Breast epithelium (tissue), 4 donors: ENCODE results near the gene HCK. TPM values are rescaled to one million over a fixed set of nuclear protein-coding genes. Genes with fewer than 3 reads are reported as not detected.

Experiments
- DNase-seq, 2 donors: peaks; one replicate each; pipeline ENCODE4 v3.0.0-alpha.2; 2019; ENCODE audit warnings: low spot score in 2 of 2
- H3K27ac ChIP-seq, 2 donors: fragments of 200-600 bp; sonication (generic) in 1 of 2; one replicate each; pipeline ENCODE4 v1.5.1; 2016 to 2019; ENCODE audit warnings: mild to moderate bottlenecking in 1 of 2
- H3K27me3 ChIP-seq, 2 donors: fragments of 200-600 bp; sonication (generic) in 1 of 2; one replicate each; pipeline versions ENCODE4 v1.5.1 to v1.6.0; 2017 to 2019; ENCODE audit warnings: control low read depth in 1 of 2, mild to moderate bottlenecking in 1 of 2
- H3K36me3 ChIP-seq: fragments of 200-600 bp; one replicate; pipeline ENCODE4 v1.5.1; 2019
- H3K4me1 ChIP-seq, 2 donors: fragments of 200-600 bp; sonication (generic); one replicate each; pipeline ENCODE4 v1.5.1; 2016 to 2019; ENCODE audit warnings: control low read depth in 1 of 2
- H3K4me3 ChIP-seq, 3 donors: fragments of 200-600 bp; sonication (generic); 1 replicate in 2 of 3; 2 replicates in 1 of 3; pipeline ENCODE4 v1.5.1; 2016 to 2019; ENCODE audit warnings: mild to moderate bottlenecking in 3 of 3, moderate library complexity in 2 of 3
- H3K9me3 ChIP-seq, 2 donors: fragments of 200-600 bp; sonication (generic) in 1 of 2; one replicate each; pipeline ENCODE4 v1.5.1; 2016 to 2019; ENCODE audit warnings: control low read depth in 1 of 2
- POLR2A ChIP-seq: fragments of 450-650 bp; IDR thresholded peaks from one replicate; pipeline ENCODE4 v1.6.1; 2016; ENCODE audit warnings: antibody characterized with exemption, mild to moderate bottlenecking, moderate library complexity
- POLR2AphosphoS5 ChIP-seq, 3 donors: sonication (generic); formaldehyde crosslinking; IDR thresholded peaks; one replicate each; pipeline ENCODE4 v1.6.1; 2017; ENCODE audit warnings: antibody characterized with exemption in 3 of 3
- intact Hi-C: fragments of 100-400 bp; cut with DNase I; formaldehyde crosslinking; loops from one replicate; pipeline ENCODE4 v1.15.1; 2023; ENCODE audit warnings: low total_unique reads
- total RNA-seq, 3 donors: library from RNA; depleted of rRNA; stranded (reverse); fragments of >200 nt; gene quantifications; one replicate each; pipeline ENCODE4 v1.1.0, GENCODE V29; 2016
- TF ChIP-seq, protein P1 (sequence below), 3 donors: fragments of 450-650 bp; IDR thresholded peaks; one replicate each; pipeline ENCODE4 v1.5.1; 2016 to 2017; ENCODE audit warnings: antibody characterized with exemption in 3 of 3, mild to moderate bottlenecking in 3 of 3, moderate library complexity in 3 of 3

HCK gene
- total RNA-seq, result 10 to 100 TPM; 10.2 to 27.4 (median 16.0) TPM

DNA sequence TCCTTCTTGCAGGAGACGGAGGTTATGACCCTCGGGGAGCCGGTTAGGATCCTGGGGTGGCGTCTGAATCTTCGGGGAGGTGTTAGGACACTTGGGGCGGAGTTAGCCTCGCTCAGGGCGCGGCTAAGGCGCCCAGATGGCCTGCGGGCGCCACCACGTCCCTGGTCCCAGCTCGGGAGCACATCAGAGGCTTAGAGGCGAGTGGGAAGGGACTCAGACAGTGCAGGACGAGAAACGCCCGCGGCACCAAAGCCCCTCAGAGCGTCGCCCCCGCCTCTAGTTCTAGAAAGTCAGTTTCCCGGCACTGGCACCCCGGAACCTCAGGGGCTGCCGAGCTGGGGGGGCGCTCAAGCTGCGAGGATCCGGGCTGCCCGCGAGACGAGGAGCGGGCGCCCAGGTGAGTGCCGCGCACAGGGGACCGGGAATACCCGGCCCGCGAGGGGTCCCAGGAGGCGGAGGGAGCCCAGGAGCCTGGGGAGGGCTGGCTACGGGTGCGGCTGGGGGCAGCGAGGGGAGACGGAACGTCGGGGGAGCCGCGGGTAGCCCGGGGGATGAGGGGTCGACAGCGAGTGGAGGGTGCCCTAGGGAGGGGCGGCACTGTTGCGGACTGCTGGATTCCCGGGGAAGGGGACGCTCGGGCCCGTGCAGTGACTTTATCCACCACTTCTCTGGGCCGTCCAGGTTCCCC, at the start of gene HCK:
Gene HCK, plus strand, starts transcription at position 153 of the 688 bp plus-strand sequence.
- no peak within 1 kb of the TSS for H3K27ac ChIP-seq
- no peaks in the 10 kb centered on the region for H3K9me3 ChIP-seq
- H3K4me3 ChIP-seq, result peak within 1 kb of the TSS; percentile 18 to 60 (median 52)
- intact Hi-C loops, result no loop called here
- H3K4me1 ChIP-seq, result no peaks in the 10 kb centered on the region
- no peak for DNase-seq
- H3K27me3 ChIP-seq, result peaks cover 3 to 49% of the 10 kb centered on the region in 2 donors
- H3K36me3 ChIP-seq, result no peaks in the 10 kb centered on the region
- TF ChIP-seq POLR2A, result no peak
- TF ChIP-seq POLR2AphosphoS5 (IDR thresholded peaks at IDR 0.05), result no peak
- TF ChIP-seq, protein P1, sequence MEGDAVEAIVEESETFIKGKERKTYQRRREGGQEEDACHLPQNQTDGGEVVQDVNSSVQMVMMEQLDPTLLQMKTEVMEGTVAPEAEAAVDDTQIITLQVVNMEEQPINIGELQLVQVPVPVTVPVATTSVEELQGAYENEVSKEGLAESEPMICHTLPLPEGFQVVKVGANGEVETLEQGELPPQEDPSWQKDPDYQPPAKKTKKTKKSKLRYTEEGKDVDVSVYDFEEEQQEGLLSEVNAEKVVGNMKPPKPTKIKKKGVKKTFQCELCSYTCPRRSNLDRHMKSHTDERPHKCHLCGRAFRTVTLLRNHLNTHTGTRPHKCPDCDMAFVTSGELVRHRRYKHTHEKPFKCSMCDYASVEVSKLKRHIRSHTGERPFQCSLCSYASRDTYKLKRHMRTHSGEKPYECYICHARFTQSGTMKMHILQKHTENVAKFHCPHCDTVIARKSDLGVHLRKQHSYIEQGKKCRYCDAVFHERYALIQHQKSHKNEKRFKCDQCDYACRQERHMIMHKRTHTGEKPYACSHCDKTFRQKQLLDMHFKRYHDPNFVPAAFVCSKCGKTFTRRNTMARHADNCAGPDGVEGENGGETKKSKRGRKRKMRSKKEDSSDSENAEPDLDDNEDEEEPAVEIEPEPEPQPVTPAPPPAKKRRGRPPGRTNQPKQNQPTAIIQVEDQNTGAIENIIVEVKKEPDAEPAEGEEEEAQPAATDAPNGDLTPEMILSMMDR (IDR thresholded peaks at IDR 0.05), result no peak

DNA sequence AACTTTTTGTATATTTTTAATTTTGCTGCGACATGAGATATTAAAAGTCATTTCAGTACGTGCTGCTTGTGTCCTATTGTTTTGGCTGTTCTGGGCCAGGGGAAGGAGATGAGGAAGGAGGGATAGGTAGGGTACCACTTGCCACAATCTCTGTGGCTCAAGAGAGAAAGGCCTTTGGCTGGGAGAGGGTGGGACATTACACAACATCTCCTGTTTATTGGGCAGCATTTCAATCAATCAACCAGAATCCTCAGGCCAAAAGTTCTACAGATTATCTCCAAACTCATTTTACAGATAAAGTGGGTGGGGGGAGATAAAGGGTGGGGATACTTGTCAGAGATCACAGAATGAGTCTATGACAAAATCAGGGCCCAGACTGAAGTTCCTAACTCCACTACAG, 48.7 kb upstream of the HCK start:
- TF ChIP-seq POLR2A (no peak), POLR2AphosphoS5 (IDR thresholded peaks at IDR 0.05) (no peak)
- TF ChIP-seq, protein P1 (IDR thresholded peaks at IDR 0.05), result no peak
- Histone ChIP-seq H3K27ac (no peak overlapping the region), H3K36me3 (no peaks in the 10 kb centered on the region), H3K4me1 (no peaks in the 10 kb centered on the region), H3K4me3 (no peak overlapping the region), H3K9me3 (no peaks in the 10 kb centered on the region), H3K27me3 (peaks cover 0 to 9% of the 10 kb centered on the region in 2 donors)
- no peak for DNase-seq
- intact Hi-C loops, result no loop called here

DNA sequence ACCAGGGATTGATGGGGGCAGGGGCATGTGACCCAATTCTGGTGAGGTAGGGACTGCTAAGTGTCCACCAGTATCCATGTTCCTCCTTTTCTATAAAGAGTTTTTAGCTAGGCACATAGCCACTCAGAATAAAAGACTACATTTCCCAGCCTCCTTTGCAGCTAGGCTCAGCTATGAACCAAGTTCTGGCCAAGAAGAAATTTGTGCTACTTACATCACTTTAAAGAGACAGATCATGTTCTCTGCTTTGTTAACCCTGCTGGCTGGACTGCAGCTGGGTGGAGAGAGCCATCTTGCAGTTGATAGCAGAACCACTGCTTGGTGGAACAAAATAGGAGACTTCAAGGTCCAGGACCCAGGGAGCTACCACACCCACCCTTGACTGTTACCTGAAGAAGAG, 47.1 kb upstream of the HCK start:
- no peak for TF ChIP-seq POLR2AphosphoS5 (IDR thresholded peaks at IDR 0.05)
- no peak for TF ChIP-seq POLR2A
- TF ChIP-seq, protein P1 (IDR thresholded peaks at IDR 0.05), result no peak
- Histone ChIP-seq H3K36me3 (no peaks in the 10 kb centered on the region), H3K4me3 (no peak overlapping the region), H3K9me3 (no peaks in the 10 kb centered on the region), H3K27ac (no peak overlapping the region), H3K27me3 (peaks cover 0 to 9% of the 10 kb centered on the region in 2 donors), H3K4me1 (no peaks in the 10 kb centered on the region)
- no peak for DNase-seq
- intact Hi-C loops, result no loop called here

DNA sequence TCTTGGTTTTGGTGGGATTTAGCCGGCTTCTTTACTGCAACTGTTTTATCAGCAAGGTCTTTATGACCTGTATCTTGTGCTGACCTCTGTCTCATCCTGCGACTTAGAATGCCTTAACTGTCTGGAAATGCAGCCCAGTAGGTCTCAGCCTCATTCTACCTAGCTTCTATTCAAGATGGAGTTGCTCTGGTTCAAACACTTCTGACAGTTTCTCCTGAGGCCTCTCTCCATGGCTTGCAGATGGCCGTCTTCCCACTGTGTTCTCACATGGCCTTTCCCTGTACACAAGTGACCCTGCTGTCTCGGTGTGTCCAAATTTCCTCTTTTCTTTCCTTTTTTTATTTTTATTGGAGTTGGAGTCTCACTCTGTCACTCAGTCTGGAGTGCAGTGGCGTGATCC, 46.0 kb upstream of the HCK start:
- Histone ChIP-seq H3K36me3 (no peaks in the 10 kb centered on the region), H3K4me1 (no peaks in the 10 kb centered on the region), H3K9me3 (no peaks in the 10 kb centered on the region), H3K27ac (no peak overlapping the region), H3K27me3 (peaks cover 0 to 12% of the 10 kb centered on the region in 2 donors), H3K4me3 (no peak overlapping the region)
- intact Hi-C loops, result no loop called here
- no peak for DNase-seq
- TF ChIP-seq POLR2A, result no peak
- TF ChIP-seq POLR2AphosphoS5 (IDR thresholded peaks at IDR 0.05), result no peak
- TF ChIP-seq, protein P1 (IDR thresholded peaks at IDR 0.05), result no peak

DNA sequence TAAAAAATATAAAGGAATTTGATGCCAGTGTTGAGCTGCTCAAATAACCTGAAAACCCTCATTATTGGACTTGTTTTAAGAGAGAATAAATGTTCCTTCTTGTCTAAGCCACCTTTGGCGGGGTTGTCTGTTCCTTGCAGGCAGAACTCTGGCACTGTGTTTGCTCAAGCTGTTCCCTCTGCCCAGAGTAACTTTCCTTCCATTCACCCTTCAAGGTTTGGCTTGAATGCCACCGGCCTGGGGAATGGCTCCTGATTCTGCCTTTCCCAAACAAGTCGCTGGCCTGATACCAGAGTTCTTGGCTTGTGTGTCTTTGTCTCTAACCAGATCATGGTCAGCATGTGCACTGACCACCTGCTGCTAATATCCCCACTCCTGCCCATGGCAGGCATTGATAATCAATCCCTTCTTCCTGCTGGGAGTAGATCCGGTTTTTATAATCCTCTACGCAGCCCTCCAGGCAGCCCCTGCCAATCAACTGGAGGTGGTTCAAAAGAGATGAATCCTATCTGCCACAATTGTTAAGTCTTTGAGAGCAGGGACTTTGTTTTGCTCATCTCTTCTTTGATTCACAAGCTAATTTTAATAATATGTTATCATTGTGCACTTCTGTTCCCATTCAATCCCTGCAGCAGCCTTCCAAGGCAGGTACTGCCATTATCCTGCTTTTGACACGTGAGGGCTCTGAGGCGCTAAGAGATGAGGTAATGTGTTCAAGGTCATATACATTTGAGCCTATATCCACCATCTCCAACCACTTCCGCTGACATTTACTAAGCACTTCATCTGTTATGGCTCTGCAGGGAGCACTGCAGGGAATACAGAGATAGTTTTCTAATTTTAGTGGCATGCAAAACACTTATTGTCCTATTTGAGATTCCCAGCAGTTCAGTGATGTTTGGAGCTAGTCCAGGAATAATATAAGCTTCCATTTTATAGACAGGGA, 44.9 kb upstream of the HCK start:
- Histone ChIP-seq H3K9me3 (no peaks in the 10 kb centered on the region), H3K36me3 (no peaks in the 10 kb centered on the region), H3K27ac (peak overlapping the region in 1 of 2 donors; percentile 25), H3K4me1 (no peaks in the 10 kb centered on the region), H3K27me3 (peaks cover 0 to 17% of the 10 kb centered on the region in 2 donors), H3K4me3 (no peak overlapping the region)
- TF ChIP-seq, protein P1 (IDR thresholded peaks at IDR 0.05), result no peak
- no peak for TF ChIP-seq POLR2AphosphoS5 (IDR thresholded peaks at IDR 0.05)
- TF ChIP-seq POLR2A, result no peak
- intact Hi-C loops, result no loop called here
- no peak for DNase-seq
